Measurements from ENCODE around the gene GALNT2.

GRCh38 chr1:230310381-230311163 lies 243.5 kb downstream of the GALNT2 start:
- TF ChIP-seq CTCF (CRISPR knock-in tag; IDR thresholded peaks at IDR 0.05) (peak; percentile 94), KDM6A (CRISPR knock-in tag; IDR thresholded peaks at IDR 0.05; ENCODE audit: low read depth) (no peak)

Measured in HepG2 (cell line).